ENCODE data around the gene PSMD12.

Gene PSMD12

DNA sequence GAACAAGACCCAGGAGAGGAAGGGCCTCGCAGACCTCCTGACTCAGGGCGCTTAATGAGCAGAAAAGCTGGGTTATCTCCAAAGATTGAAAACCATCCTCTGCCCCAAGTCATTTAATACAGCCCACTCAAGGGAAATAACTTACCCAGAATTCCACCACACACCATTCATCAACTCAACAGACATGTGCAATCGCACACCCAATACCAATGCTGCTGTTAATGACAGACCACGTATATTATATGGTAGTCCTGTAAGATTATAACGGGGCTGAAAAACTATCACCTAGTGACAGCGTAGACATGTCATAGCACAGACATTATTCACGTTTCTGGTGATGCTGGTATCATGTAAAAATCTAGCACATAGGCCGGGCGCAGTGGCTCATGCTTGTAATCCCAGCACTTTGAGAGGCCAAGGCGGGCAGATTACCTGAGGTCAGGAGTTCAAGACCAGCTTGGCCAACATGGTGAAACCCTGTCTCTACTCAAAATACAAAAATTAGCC is 68.9 kb downstream of the PSMD12 start:
- FAIRE-seq = no peak

DNA sequence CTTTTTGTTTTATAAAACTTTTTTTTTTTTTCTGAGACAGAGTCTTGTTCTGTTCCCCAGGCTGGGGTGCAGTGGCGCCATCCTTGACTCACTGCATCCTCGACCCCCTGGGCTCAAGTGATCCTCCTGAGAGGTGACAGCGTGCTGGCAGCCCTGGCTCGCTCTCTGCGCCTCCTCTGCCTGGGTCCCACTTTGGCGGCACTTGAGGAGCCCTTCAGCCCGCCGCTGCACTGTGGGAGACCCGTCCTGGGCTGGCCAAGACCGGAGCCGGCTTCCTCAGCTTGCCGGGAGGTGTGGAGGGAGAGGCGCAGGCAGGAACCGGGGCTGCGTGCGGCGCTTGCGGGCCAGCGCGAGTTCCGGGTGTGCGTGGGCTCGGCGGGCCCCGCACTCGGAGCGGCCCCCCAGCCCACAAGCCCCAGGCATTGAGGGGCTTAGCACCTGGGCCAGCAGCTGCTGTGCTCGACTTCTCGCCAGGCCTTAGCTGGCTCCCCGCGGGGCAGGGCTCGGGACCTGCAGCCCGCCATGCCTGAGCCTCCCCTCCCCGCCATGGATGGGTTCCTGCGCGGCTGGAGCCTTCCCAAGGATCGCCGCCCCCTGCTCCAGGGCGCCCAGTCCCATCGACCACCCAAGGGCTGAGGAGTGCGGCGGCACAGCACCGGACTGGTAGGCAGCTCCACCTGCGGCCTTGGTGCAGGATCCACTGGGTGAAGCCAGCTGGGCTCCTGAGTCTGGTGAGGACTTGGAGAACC is 71.8 kb downstream of the PSMD12 start:
- FAIRE-seq = no peak

DNA sequence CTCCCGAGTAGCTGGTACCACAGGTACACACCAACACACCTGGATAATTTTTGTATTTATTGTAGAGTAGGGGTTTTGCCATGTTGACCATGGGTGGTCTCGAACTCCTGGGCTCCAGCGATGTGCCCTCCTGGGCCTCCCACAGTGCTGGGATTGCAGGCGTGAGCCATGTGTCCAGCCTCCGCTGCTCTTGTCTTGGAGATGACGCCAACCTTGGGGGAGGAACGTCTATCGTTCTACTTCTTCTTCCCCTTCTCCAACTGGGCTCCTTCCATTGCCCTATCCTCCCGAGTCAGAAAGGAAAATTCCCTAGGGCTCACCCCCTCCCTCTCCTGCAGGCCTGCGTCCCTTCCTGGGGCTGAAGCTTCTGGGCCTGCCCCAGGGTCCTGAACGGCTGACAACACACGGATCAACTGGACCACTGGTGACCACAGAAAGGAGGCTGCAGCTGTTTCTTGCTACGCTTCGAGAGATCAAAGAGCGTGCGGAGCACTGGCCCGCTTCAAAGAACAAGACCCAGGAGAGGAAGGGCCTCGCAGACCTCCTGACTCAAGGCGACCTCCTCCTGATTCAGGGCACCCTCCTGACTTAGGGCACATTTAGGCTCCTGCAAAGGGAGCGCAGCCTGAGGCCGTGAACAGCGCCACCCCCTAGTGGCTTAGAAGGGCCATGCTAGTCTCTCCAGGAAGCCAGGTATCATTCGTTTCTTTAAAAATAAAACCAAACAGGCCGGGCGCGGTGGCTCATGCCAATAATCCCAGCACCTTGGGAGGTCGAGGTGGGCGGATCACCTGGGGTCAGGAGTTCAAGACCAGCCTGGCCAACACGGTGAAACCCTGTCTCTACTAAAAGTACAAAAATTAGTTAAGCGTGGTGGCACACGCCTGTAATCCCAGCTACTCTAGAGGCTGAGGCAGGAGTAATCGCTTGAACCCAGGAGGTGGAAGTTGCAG is 72.8 kb downstream of the PSMD12 start:
- FAIRE-seq = no peak

DNA sequence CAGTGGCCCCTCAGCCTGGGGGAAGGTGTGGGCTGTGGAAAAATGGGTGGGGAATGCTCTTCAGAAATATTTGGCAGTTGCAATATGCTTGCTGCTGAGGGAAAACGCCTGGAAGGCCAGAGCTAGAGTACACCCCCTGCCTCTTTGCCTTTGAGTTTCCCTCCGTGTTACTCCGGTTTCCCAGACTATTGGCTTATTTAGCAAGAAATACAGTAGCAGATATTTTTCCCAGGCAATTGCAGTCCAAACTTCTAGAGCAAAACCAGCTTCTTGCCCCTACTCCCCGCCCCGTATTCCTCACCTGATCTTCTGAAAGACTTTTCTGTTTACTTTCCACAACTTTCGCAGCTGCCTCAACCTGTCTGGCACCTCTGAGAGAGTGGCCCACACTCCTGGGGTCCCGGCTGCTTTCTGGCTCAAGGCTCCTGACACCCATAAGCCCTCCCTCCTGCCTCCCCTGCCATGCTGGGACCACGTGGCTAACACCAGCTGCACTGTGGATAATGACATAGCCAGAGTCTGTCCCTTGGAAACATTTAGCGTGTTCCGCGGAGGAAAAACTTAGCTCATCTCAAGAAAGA is 75.6 kb downstream of the PSMD12 start:
- FAIRE-seq = no peak

DNA sequence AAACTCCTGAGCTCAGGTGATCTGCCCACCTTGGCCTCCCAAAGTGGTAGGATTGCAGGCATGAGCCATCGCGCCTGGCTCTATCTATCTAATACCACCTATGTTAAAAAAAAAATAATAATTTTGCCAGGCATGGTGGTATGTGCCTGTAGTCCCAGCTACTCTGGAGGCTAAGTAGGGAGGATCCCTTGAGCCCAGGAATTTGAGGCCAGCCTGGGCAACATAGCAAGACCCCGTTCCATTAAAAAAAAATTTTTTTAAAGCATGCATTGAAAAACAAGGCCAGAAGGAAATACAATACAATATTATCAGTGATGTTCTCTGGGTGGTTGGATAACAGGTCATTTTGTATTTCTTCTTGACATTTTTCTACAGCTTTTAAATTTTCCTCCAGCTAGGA is 76.1 kb downstream of the PSMD12 start:
- FAIRE-seq = no peak

DNA sequence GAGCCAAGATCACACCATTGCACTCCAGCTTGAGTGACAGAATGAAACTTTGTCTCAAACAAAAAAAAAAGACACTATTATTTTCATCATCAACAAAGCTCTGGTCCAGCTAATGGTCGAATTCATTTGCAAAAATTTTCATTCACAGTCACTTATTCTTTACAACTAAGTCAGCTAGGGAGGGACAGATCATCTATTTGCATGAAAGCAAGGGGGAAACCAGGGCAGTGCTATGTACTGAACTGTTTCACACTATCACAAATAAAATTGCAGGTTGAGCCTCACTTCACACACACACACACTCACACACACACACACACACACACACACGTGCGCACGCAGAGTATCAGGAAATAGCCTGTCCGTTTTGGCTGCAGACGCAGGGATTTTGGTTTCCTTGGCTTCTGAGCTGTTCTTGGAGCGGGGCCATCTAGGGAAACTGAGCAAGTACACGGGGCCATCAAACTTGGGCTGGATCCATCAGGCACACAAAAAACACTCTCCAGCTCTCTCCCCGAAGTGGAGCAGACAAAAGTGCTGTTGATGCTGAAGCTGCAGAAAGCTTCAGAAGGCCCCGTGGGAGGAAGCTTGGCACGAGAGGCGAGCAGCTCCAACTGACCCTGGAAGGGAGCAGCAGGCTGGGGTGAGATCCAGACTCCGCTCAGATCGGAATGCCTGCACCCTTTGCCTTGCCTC is 77.0 kb downstream of the PSMD12 start:
- FAIRE-seq = no peak
